Breast epithelium (tissue), 4 donors: ENCODE data around the gene DAB1. TPM values are rescaled to one million over a fixed set of nuclear protein-coding genes. Genes with fewer than 3 reads are reported as not detected.

Experiments used
- DNase-seq, 2 donors: peaks; one replicate each; pipeline ENCODE4 v3.0.0-alpha.2; 2019; ENCODE audit warnings: low spot score in 2 of 2
- H3K27ac ChIP-seq, 2 donors: fragments of 200-600 bp; sonication (generic) in 1 of 2; one replicate each; pipeline ENCODE4 v1.5.1; 2016 to 2019; ENCODE audit warnings: mild to moderate bottlenecking in 1 of 2
- H3K27me3 ChIP-seq, 2 donors: fragments of 200-600 bp; sonication (generic) in 1 of 2; one replicate each; pipeline versions ENCODE4 v1.5.1 to v1.6.0; 2017 to 2019; ENCODE audit warnings: control low read depth in 1 of 2, mild to moderate bottlenecking in 1 of 2
- H3K36me3 ChIP-seq: fragments of 200-600 bp; one replicate; pipeline ENCODE4 v1.5.1; 2019
- H3K4me1 ChIP-seq, 2 donors: fragments of 200-600 bp; sonication (generic); one replicate each; pipeline ENCODE4 v1.5.1; 2016 to 2019; ENCODE audit warnings: control low read depth in 1 of 2
- H3K4me3 ChIP-seq, 3 donors: fragments of 200-600 bp; sonication (generic); 1 replicate in 2 of 3; 2 replicates in 1 of 3; pipeline ENCODE4 v1.5.1; 2016 to 2019; ENCODE audit warnings: mild to moderate bottlenecking in 3 of 3, moderate library complexity in 2 of 3
- H3K9me3 ChIP-seq, 2 donors: fragments of 200-600 bp; sonication (generic) in 1 of 2; one replicate each; pipeline ENCODE4 v1.5.1; 2016 to 2019; ENCODE audit warnings: control low read depth in 1 of 2
- CTCF ChIP-seq, 3 donors: fragments of 450-650 bp; IDR thresholded peaks; one replicate each; pipeline ENCODE4 v1.5.1; 2016 to 2017; ENCODE audit warnings: antibody characterized with exemption in 3 of 3, mild to moderate bottlenecking in 3 of 3, moderate library complexity in 3 of 3
- POLR2A ChIP-seq: fragments of 450-650 bp; IDR thresholded peaks from one replicate; pipeline ENCODE4 v1.6.1; 2016; ENCODE audit warnings: antibody characterized with exemption, mild to moderate bottlenecking, moderate library complexity
- POLR2AphosphoS5 ChIP-seq, 3 donors: sonication (generic); formaldehyde crosslinking; IDR thresholded peaks; one replicate each; pipeline ENCODE4 v1.6.1; 2017; ENCODE audit warnings: antibody characterized with exemption in 3 of 3
- intact Hi-C: fragments of 100-400 bp; cut with DNase I; formaldehyde crosslinking; loops from one replicate; pipeline ENCODE4 v1.15.1; 2023; ENCODE audit warnings: low total_unique reads
- total RNA-seq, 3 donors: library from RNA; depleted of rRNA; stranded (reverse); fragments of >200 nt; gene quantifications; one replicate each; pipeline ENCODE4 v1.1.0, GENCODE V29; 2016

DAB1 gene
- total RNA-seq, 3 donors from 2014 or later, result 0.48 to 0.66 (median 0.59) TPM

- no peaks in the 10 kb centered on the region for H3K27me3 ChIP-seq
- H3K4me1 ChIP-seq, result no peaks in the 10 kb centered on the region
- no peaks in the 10 kb centered on the region for H3K36me3 ChIP-seq
- intact Hi-C loops, result no loop called here
- TF ChIP-seq POLR2A (no peak), CTCF (IDR thresholded peaks at IDR 0.05) (no peak), POLR2AphosphoS5 (IDR thresholded peaks at IDR 0.05) (no peak)
- H3K4me3 ChIP-seq, result no peak overlapping the region
- no peaks in the 10 kb centered on the region for H3K9me3 ChIP-seq
- no peak overlapping the region for H3K27ac ChIP-seq
- no peak for DNase-seq
Measured at GRCh38 chr1:57163325-57163724, 260.5 kb downstream of the DAB1 start.

- Histone ChIP-seq H3K9me3 (no peaks in the 10 kb centered on the region), H3K36me3 (no peaks in the 10 kb centered on the region), H3K4me3 (no peak overlapping the region), H3K27ac (no peak overlapping the region), H3K27me3 (no peaks in the 10 kb centered on the region), H3K4me1 (no peaks in the 10 kb centered on the region)
- intact Hi-C loops, result no loop called here
- TF ChIP-seq POLR2AphosphoS5 (IDR thresholded peaks at IDR 0.05), result no peak
- no peak for TF ChIP-seq POLR2A
- no peak for TF ChIP-seq CTCF (IDR thresholded peaks at IDR 0.05)
- DNase-seq, result no peak
Measured at GRCh38 chr1:57162607-57163261, 261.1 kb downstream of the DAB1 start.

- Histone ChIP-seq H3K4me1 (no peaks in the 10 kb centered on the region), H3K36me3 (no peaks in the 10 kb centered on the region), H3K27me3 (no peaks in the 10 kb centered on the region), H3K9me3 (no peaks in the 10 kb centered on the region), H3K4me3 (no peak overlapping the region), H3K27ac (no peak overlapping the region)
- no peak for DNase-seq
- no peak for TF ChIP-seq CTCF (IDR thresholded peaks at IDR 0.05)
- TF ChIP-seq POLR2AphosphoS5 (IDR thresholded peaks at IDR 0.05), result no peak
- TF ChIP-seq POLR2A, result no peak
- intact Hi-C loops, result no loop called here
Measured at GRCh38 chr1:57160594-57160993, 263.3 kb downstream of the DAB1 start.

- Histone ChIP-seq H3K27ac (no peak overlapping the region), H3K4me3 (no peak overlapping the region), H3K27me3 (no peaks in the 10 kb centered on the region), H3K9me3 (no peaks in the 10 kb centered on the region), H3K36me3 (no peaks in the 10 kb centered on the region), H3K4me1 (no peaks in the 10 kb centered on the region)
- intact Hi-C loops, result no loop called here
- TF ChIP-seq CTCF (IDR thresholded peaks at IDR 0.05) (no peak), POLR2AphosphoS5 (IDR thresholded peaks at IDR 0.05) (no peak), POLR2A (no peak)
- DNase-seq, result no peak
Measured at GRCh38 chr1:57158604-57158998, 265.3 kb downstream of the DAB1 start.

GRCh38 chr1:57157818-57158603 lies 265.8 kb downstream of the DAB1 start:
- TF ChIP-seq POLR2AphosphoS5 (IDR thresholded peaks at IDR 0.05) (no peak), CTCF (IDR thresholded peaks at IDR 0.05) (no peak), POLR2A (no peak)
- H3K36me3 ChIP-seq, result no peaks in the 10 kb centered on the region
- H3K4me1 ChIP-seq, result no peaks in the 10 kb centered on the region
- H3K27ac ChIP-seq, result no peak overlapping the region
- H3K27me3 ChIP-seq, result no peaks in the 10 kb centered on the region
- H3K9me3 ChIP-seq, result no peaks in the 10 kb centered on the region
- no peak overlapping the region for H3K4me3 ChIP-seq
- DNase-seq, result no peak
- intact Hi-C loops, result no loop called here
